ENCODE results near the gene ZFHX3.

The ZFHX3 gene

GRCh38 chr16:73054813-73055482 lies 7.0 kb upstream of the ZFHX3 start:
- no peak for DNase-seq (ENCODE audit: low spot score)

- DNase-seq (ENCODE audit: low spot score), result no peak
These were observed 6.5 kb upstream of the ZFHX3 start for GRCh38 chr16:73054498-73054812.

GRCh38 chr16:73054125-73054484 lies 6.2 kb upstream of the ZFHX3 start:
- DNase-seq (ENCODE audit: low spot score), result no peak

GRCh38 chr16:73053364-73054124 lies 5.6 kb upstream of the ZFHX3 start:
- DNase-seq (ENCODE audit: low spot score), result no peak

GRCh38 chr16:73053038-73053363 lies 5.1 kb upstream of the ZFHX3 start:
- no peak for DNase-seq (ENCODE audit: low spot score)

- DNase-seq (ENCODE audit: low spot score), result no peak
These were observed 4.6 kb upstream of the ZFHX3 start for GRCh38 chr16:73052576-73052975.

GRCh38 chr16:73051961-73052360 lies 4.0 kb upstream of the ZFHX3 start:
- no peak for DNase-seq (ENCODE audit: low spot score)

GRCh38 chr16:73051226-73051625 lies 3.3 kb upstream of the ZFHX3 start:
- no peak for DNase-seq (ENCODE audit: low spot score)

GRCh38 chr16:73050201-73051099 lies 2.5 kb upstream of the ZFHX3 start:
- no peak for DNase-seq (ENCODE audit: low spot score)

- DNase-seq (ENCODE audit: low spot score), result no peak
These were observed 1.6 kb upstream of the ZFHX3 start for GRCh38 chr16:73049511-73049910.

GRCh38 chr16:73049091-73049490 lies 1.2 kb upstream of the ZFHX3 start:
- DNase-seq (ENCODE audit: low spot score), result no peak

GRCh38 chr16:73048292-73049080 lies 558 bp upstream of the ZFHX3 start:
- no peak for DNase-seq (ENCODE audit: low spot score)

- no peak for DNase-seq (ENCODE audit: low spot score)
These were observed 750 bp downstream of the ZFHX3 start for GRCh38 chr16:73047221-73047535.

- DNase-seq (ENCODE audit: low spot score), result no peak
These were observed 1.1 kb downstream of the ZFHX3 start for GRCh38 chr16:73046849-73047214.

GRCh38 chr16:73046202-73046848 lies 1.6 kb downstream of the ZFHX3 start:
- DNase-seq (ENCODE audit: low spot score), result no peak

- DNase-seq (ENCODE audit: low spot score), result no peak
These were observed 4.0 kb downstream of the ZFHX3 start for GRCh38 chr16:73043828-73044467.

- no peak for DNase-seq (ENCODE audit: low spot score)
These were observed 5.1 kb downstream of the ZFHX3 start for GRCh38 chr16:73042807-73043206.

- DNase-seq (ENCODE audit: low spot score), result no peak
These were observed 6.3 kb downstream of the ZFHX3 start for GRCh38 chr16:73041676-73042075.

GRCh38 chr16:73040735-73041402 lies 7.1 kb downstream of the ZFHX3 start:
- DNase-seq (ENCODE audit: low spot score), result no peak

- no peak for DNase-seq (ENCODE audit: low spot score)
These were observed 7.8 kb downstream of the ZFHX3 start for GRCh38 chr16:73040136-73040535.
